ENCODE data around the gene RIPOR2.

RIPOR2 gene

GRCh38 chr6:24832794-24833193 lies 103.0 kb downstream of the RIPOR2 start:
- Histone ChIP-seq H3K4me3 (ENCODE audit: low read length) (no peak overlapping the region), H3K9ac (ENCODE audit: low read depth, low read length) (no peak overlapping the region), H3K4me1 (ENCODE audit: control insufficient read depth, insufficient read depth, low read length) (peaks cover 18% of the 10 kb centered on the region), H3K9me3 (replicated peaks; ENCODE audit: low read length) (no peaks in the 10 kb centered on the region), H3K4me2 (ENCODE audit: low read length) (peak overlapping the region; percentile 45), H3K27me3 (ENCODE audit: control insufficient read depth, insufficient read depth, low read length) (no peaks in the 10 kb centered on the region), H3K36me3 (ENCODE audit: insufficient read depth, low read length) (no peaks in the 10 kb centered on the region)

- peak overlapping the region; percentile 45 for H3K4me2 ChIP-seq (ENCODE audit: low read length)
- H3K4me3 ChIP-seq (ENCODE audit: low read length): no peak overlapping the region
- H3K27me3 ChIP-seq (ENCODE audit: control insufficient read depth, insufficient read depth, low read length): no peaks in the 10 kb centered on the region
- no peak overlapping the region for H3K9ac ChIP-seq (ENCODE audit: low read depth, low read length)
- no peaks in the 10 kb centered on the region for H3K9me3 ChIP-seq (replicated peaks; ENCODE audit: low read length)
- H3K36me3 ChIP-seq (ENCODE audit: insufficient read depth, low read length): no peaks in the 10 kb centered on the region
- peaks cover 18% of the 10 kb centered on the region for H3K4me1 ChIP-seq (ENCODE audit: control insufficient read depth, insufficient read depth, low read length)
Observed at GRCh38 chr6:24831771-24832716, 103.7 kb downstream of the RIPOR2 start.

DNA sequence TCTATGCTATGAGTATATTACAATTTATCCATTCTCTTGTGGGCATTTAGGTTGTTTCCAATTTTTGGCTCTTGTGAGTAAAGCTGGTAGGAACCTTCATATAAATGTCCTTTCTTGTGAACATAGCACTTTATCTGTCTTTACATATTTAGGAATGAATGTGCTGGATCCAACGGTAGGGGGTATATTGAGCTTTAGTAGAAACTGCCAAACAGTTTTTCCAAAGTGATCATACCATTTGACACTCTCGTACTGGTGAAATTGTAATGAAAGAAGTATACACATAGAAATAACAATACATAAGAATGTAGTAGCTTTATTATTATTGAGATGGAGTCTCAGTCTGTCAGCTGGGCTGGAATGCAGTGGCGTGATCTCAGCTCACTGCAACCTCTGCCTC lies 106.1 kb downstream of the RIPOR2 start:
- H3K9ac ChIP-seq (ENCODE audit: low read depth, low read length): no peak overlapping the region
- no peaks in the 10 kb centered on the region for H3K36me3 ChIP-seq (ENCODE audit: insufficient read depth, low read length)
- H3K4me1 ChIP-seq (ENCODE audit: control insufficient read depth, insufficient read depth, low read length): peaks cover 18% of the 10 kb centered on the region
- no peak overlapping the region for H3K4me3 ChIP-seq (ENCODE audit: low read length)
- H3K27me3 ChIP-seq (ENCODE audit: control insufficient read depth, insufficient read depth, low read length): no peaks in the 10 kb centered on the region
- no peak overlapping the region for H3K4me2 ChIP-seq (ENCODE audit: low read length)
- no peaks in the 10 kb centered on the region for H3K9me3 ChIP-seq (replicated peaks; ENCODE audit: low read length)

DNA sequence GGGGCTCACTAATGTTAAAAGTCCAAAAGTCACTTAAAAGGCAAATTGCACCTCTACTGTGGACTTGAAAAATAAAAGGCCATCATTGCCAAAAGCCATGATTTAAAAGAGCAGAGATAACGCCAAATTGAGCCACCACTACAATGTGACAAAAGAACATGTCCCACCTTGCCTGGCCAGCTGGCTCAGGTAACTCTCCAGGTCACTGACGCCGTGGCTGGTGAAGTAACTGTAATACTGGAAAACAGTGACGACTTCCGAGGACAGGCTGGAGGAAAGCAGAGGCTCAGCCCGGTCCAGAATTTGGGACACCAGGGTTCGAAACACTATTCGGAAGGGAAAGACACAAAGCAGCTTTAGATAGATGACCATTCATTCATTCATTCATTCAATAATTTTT lies 107.8 kb downstream of the RIPOR2 start:
- peaks cover 18% of the 10 kb centered on the region for H3K4me1 ChIP-seq (ENCODE audit: control insufficient read depth, insufficient read depth, low read length)
- H3K4me3 ChIP-seq (ENCODE audit: low read length): no peak overlapping the region
- H3K27me3 ChIP-seq (ENCODE audit: control insufficient read depth, insufficient read depth, low read length): no peaks in the 10 kb centered on the region
- no peak overlapping the region for H3K9ac ChIP-seq (ENCODE audit: low read depth, low read length)
- no peaks in the 10 kb centered on the region for H3K36me3 ChIP-seq (ENCODE audit: insufficient read depth, low read length)
- H3K9me3 ChIP-seq (replicated peaks; ENCODE audit: low read length): no peaks in the 10 kb centered on the region
- H3K4me2 ChIP-seq (ENCODE audit: low read length): no peak overlapping the region

- no peak overlapping the region for H3K9ac ChIP-seq (ENCODE audit: low read depth, low read length)
- no peaks in the 10 kb centered on the region for H3K36me3 ChIP-seq (ENCODE audit: insufficient read depth, low read length)
- peaks cover 13% of the 10 kb centered on the region for H3K4me1 ChIP-seq (ENCODE audit: control insufficient read depth, insufficient read depth, low read length)
- no peak overlapping the region for H3K4me3 ChIP-seq (ENCODE audit: low read length)
- H3K9me3 ChIP-seq (replicated peaks; ENCODE audit: low read length): no peaks in the 10 kb centered on the region
- no peaks in the 10 kb centered on the region for H3K27me3 ChIP-seq (ENCODE audit: control insufficient read depth, insufficient read depth, low read length)
- H3K4me2 ChIP-seq (ENCODE audit: low read length): no peak overlapping the region
Observed at GRCh38 chr6:24827162-24827561, 108.6 kb downstream of the RIPOR2 start.

DNA sequence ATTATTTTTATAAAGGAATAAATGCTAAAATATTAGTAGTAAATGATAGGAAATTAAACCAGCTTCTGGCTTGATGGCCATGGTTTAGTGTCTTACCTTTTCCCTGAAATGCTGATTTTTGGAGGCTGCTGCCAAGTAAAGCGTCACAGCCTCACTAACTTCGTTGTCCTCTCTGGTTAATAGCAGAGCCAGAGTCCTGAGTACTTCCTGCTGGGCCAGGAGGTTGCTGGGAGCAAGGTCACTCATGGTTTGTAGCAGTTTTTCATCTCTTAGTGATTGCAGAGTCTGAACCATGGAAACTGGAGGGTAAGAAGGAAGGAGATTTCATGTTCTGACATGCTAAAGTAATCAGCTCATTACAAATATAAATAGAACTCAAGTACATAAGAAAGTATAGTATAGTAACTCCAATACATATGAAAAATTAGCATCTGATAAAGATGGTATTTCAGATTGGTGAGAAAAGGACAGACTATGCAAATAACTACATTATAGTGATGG lies 110.6 kb downstream of the RIPOR2 start:
- H3K9ac ChIP-seq (ENCODE audit: low read depth, low read length): no peak overlapping the region
- H3K4me3 ChIP-seq (ENCODE audit: low read length): no peak overlapping the region
- H3K36me3 ChIP-seq (ENCODE audit: insufficient read depth, low read length): no peaks in the 10 kb centered on the region
- no peak overlapping the region for H3K4me2 ChIP-seq (ENCODE audit: low read length)
- no peaks in the 10 kb centered on the region for H3K9me3 ChIP-seq (replicated peaks; ENCODE audit: low read length)
- peaks cover 3% of the 10 kb centered on the region for H3K4me1 ChIP-seq (ENCODE audit: control insufficient read depth, insufficient read depth, low read length)
- no peaks in the 10 kb centered on the region for H3K27me3 ChIP-seq (ENCODE audit: control insufficient read depth, insufficient read depth, low read length)

DNA sequence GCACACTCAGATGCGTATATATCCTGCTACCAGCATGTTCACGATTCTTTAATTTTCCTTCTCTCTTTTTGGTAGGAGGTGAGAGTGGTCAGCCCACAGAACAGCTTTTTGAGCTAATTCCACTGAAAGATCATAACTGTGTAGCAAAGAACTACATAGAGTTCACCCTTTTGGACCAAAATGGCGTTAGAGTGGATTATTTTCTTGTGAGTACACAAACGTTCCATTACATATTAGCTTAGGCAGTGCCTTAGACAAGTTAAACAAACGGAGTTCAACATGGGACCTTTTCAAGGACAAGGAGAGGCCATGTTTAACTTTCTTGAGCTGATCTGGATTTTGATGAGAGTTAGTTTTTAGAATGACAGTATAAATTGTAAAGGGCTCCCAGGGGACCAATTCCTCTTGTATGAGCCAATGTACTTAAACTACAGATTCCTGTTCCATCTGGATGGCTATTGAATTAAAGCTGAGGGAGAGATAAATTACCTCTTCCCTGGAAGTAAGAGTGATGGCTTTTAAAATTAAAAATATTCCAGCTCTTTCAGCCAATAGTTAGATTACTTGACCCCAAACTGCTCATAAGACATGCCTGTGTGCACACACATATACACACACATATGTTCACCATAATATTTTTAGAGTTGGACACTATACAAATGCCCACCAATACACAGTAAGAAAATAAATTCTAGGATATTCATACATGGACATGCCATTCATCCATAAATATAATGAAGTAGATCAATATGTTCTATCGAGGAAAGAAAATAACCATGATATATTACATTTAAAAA lies 111.4 kb downstream of the RIPOR2 start:
- no peak overlapping the region for H3K9ac ChIP-seq (ENCODE audit: low read depth, low read length)
- no peaks in the 10 kb centered on the region for H3K9me3 ChIP-seq (replicated peaks; ENCODE audit: low read length)
- no peaks in the 10 kb centered on the region for H3K36me3 ChIP-seq (ENCODE audit: insufficient read depth, low read length)
- H3K4me3 ChIP-seq (ENCODE audit: low read length): no peak overlapping the region
- H3K27me3 ChIP-seq (ENCODE audit: control insufficient read depth, insufficient read depth, low read length): no peaks in the 10 kb centered on the region
- peaks cover 3% of the 10 kb centered on the region for H3K4me1 ChIP-seq (ENCODE audit: control insufficient read depth, insufficient read depth, low read length)
- no peak overlapping the region for H3K4me2 ChIP-seq (ENCODE audit: low read length)

GRCh38 chr6:24823185-24823584 lies 112.6 kb downstream of the RIPOR2 start:
- Histone ChIP-seq H3K36me3 (ENCODE audit: insufficient read depth, low read length) (no peaks in the 10 kb centered on the region), H3K9me3 (replicated peaks; ENCODE audit: low read length) (no peaks in the 10 kb centered on the region), H3K4me1 (ENCODE audit: control insufficient read depth, insufficient read depth, low read length) (peaks cover 3% of the 10 kb centered on the region), H3K4me3 (ENCODE audit: low read length) (no peak overlapping the region), H3K4me2 (ENCODE audit: low read length) (no peak overlapping the region), H3K9ac (ENCODE audit: low read depth, low read length) (no peak overlapping the region), H3K27me3 (ENCODE audit: control insufficient read depth, insufficient read depth, low read length) (no peaks in the 10 kb centered on the region)

GRCh38 chr6:24822696-24823095 lies 113.1 kb downstream of the RIPOR2 start:
- Histone ChIP-seq H3K4me3 (ENCODE audit: low read length) (no peak overlapping the region), H3K9ac (ENCODE audit: low read depth, low read length) (no peak overlapping the region), H3K27me3 (ENCODE audit: control insufficient read depth, insufficient read depth, low read length) (no peaks in the 10 kb centered on the region), H3K4me1 (ENCODE audit: control insufficient read depth, insufficient read depth, low read length) (peaks cover 3% of the 10 kb centered on the region), H3K9me3 (replicated peaks; ENCODE audit: low read length) (no peaks in the 10 kb centered on the region), H3K4me2 (ENCODE audit: low read length) (no peak overlapping the region), H3K36me3 (ENCODE audit: insufficient read depth, low read length) (no peaks in the 10 kb centered on the region)

DNA sequence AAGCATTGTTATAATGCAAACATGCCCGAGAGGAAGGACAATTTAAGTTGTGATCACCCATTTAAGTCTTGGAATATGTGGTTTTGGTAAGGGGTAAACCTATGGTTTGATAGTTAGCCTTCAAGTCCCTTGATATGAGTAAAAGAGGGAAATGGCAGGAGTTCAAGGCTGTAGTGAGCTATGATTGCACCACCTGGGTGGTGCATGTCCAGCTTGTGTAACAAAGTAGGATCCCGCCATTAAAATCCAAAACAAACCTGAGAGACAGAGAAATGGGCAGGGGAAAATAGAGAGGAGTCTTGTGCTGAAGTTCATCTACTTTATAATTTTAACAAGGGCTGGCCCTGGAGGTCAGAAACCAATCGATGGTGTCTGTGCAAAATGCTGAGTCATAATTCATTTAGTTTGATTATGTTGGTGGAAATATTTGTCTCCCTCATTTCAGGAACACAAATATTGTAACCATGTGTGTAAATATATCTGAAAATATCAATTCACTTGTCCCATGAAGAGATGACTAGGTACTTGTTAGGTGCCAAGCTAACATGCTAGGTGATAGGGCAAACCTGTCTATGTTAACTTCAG lies 113.8 kb downstream of the RIPOR2 start:
- no peak overlapping the region for H3K9ac ChIP-seq (ENCODE audit: low read depth, low read length)

DNA sequence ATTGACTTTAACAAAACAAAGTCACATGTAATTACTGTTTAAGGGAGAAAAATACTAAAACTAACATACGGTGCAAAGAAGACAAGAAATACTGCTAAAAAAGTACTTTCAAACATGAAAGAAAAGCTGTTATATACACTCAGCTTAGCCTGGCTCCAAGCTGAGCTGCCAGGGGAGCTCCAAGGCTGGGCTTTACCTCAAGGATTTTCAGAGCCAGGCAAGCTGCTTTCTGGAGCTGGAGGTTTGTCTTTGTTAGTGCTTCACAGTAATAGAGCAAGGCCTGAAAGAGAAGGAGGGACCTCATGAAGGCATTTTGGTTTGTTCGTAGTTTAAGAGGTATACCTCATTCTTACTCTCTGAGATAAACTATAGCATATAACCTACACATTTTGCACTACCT lies 117.4 kb downstream of the RIPOR2 start:
- peaks cover 3% of the 10 kb centered on the region for H3K4me1 ChIP-seq (ENCODE audit: control insufficient read depth, insufficient read depth, low read length)
- no peak overlapping the region for H3K4me2 ChIP-seq (ENCODE audit: low read length)
- no peak overlapping the region for H3K4me3 ChIP-seq (ENCODE audit: low read length)
- no peak overlapping the region for H3K9ac ChIP-seq (ENCODE audit: low read depth, low read length)
- H3K27me3 ChIP-seq (ENCODE audit: control insufficient read depth, insufficient read depth, low read length): no peaks in the 10 kb centered on the region
- H3K9me3 ChIP-seq (replicated peaks; ENCODE audit: low read length): no peaks in the 10 kb centered on the region
- no peaks in the 10 kb centered on the region for H3K36me3 ChIP-seq (ENCODE audit: insufficient read depth, low read length)

More for the DNA sequence above, 113.8 kb downstream of the RIPOR2 start:
- Histone ChIP-seq H3K4me2 (ENCODE audit: low read length) (no peak overlapping the region), H3K4me3 (ENCODE audit: low read length) (no peak overlapping the region), H3K27me3 (ENCODE audit: control insufficient read depth, insufficient read depth, low read length) (no peaks in the 10 kb centered on the region), H3K36me3 (ENCODE audit: insufficient read depth, low read length) (no peaks in the 10 kb centered on the region), H3K4me1 (ENCODE audit: control insufficient read depth, insufficient read depth, low read length) (peaks cover 3% of the 10 kb centered on the region), H3K9me3 (replicated peaks; ENCODE audit: low read length) (no peaks in the 10 kb centered on the region)

Measured in skeletal muscle satellite cell (primary cell).